Cardiac fibroblast (primary cell): ENCODE data around the gene ABCD3.

ENCODE experiments used
- DNase-seq, 2 donors: peaks; one replicate each; pipeline versions ENCODE4 v3.0.0 to v3.0.0-alpha.2; 2010; ENCODE audit warnings: low read depth in 2 of 2
- H3K4me3 ChIP-seq, 2 donors: replicated peaks in 1 of 2; 1 replicate in 1 of 2; 2 replicates in 1 of 2; pipeline ENCODE4 v1.5.1; 2011; ENCODE audit warnings: low read depth in 2 of 2, low read length in 2 of 2, mild to moderate bottlenecking in 2 of 2, moderate library complexity in 1 of 2
- TF ChIP-seq, protein P1 (sequence below): IDR thresholded peaks from one replicate; pipeline ENCODE4 v1.5.1; 2011; ENCODE audit warnings: low read depth, mild to moderate bottlenecking, low read length, inconsistent platforms

ABCD3 gene

GRCh38 chr1:94543001-94543400 is 124.8 kb downstream of the ABCD3 start:
- TF ChIP-seq, protein P1, sequence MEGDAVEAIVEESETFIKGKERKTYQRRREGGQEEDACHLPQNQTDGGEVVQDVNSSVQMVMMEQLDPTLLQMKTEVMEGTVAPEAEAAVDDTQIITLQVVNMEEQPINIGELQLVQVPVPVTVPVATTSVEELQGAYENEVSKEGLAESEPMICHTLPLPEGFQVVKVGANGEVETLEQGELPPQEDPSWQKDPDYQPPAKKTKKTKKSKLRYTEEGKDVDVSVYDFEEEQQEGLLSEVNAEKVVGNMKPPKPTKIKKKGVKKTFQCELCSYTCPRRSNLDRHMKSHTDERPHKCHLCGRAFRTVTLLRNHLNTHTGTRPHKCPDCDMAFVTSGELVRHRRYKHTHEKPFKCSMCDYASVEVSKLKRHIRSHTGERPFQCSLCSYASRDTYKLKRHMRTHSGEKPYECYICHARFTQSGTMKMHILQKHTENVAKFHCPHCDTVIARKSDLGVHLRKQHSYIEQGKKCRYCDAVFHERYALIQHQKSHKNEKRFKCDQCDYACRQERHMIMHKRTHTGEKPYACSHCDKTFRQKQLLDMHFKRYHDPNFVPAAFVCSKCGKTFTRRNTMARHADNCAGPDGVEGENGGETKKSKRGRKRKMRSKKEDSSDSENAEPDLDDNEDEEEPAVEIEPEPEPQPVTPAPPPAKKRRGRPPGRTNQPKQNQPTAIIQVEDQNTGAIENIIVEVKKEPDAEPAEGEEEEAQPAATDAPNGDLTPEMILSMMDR, result no peak
- peak overlapping the region in 1 of 2 donors; percentile 82 for H3K4me3 ChIP-seq
- DNase-seq, result peak; percentile 24 to 69

DNA sequence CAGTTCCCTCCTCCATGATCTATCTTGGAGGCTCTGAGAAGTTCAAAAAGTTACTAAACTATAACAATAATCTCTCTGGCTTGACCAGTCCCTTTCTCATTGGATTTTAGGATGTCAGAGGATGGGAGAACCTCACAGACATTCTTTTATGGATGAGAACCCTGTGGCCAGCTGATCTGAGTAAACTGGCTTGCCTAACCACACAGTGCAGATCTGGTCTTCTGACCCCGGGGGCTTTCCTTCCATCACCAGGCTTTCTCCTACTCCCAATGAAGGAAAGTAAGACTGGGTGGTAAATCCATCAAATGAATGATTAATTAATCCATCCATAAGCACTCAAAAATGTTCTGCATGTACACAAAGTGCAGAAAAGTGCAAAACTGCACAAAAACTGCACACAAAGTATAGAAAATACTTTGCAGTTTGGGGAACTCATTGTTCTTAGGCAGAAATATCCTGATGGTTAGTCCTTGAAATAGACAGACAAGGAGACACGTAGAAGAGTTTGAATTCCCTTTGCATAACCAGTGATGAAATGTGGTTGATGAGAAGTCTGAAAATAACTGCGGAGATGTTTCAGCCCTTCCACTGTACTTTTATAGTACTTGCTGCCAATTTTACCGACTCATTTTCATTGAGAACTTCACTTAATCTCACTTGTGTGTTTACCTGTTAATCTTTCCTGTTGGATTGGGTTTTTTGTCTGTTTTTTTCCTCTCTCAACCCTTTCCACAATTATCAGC is 125.9 kb downstream of the ABCD3 start:
- peak; percentile 59 to 90 for DNase-seq
- H3K4me3 ChIP-seq, result no peak overlapping the region
- TF ChIP-seq, protein P1, result no peak

DNA sequence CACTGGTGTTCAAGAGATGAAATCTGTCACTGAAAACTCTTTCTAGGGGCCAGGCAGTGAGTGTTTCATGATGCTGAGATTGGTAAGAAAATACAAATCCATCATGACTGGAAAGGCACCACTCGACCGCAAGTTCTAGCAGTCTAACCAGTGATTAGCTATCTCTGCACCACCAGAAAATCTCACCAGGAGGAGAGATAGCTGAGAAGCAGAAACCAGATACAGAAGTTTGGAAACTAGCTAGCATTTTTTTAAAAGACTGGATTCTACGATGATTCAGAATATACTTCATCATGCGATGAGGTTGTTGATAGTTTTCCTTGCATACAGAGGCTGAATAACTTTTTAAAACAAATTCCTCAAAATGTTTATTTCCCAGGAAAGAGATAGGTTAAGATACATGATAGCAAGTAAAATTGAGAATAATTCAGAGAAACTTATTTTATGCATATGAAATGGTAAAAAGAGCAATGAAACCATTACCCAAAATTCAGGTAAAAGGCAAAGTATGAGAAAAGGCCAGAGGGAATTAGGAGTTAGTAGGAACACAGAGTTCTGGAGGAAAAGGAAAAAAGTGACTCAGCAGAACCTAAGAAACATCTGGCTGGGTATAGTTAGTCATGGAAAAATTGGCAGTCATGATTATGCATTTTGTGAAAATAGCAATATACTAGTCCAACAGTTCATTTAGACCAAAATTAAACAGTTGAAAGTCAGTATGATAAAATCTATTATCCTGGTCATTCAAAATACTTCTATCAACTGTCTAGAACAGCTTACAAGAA is 126.7 kb downstream of the ABCD3 start:
- peak; percentile 77 to 93 for DNase-seq
- TF ChIP-seq, protein P1, result peak; percentile 25
- no peak overlapping the region for H3K4me3 ChIP-seq

- DNase-seq, result no peak
- no peak overlapping the region for H3K4me3 ChIP-seq
- TF ChIP-seq, protein P1, result no peak
These were observed 131.5 kb downstream of the ABCD3 start for GRCh38 chr1:94549706-94550105.

DNA sequence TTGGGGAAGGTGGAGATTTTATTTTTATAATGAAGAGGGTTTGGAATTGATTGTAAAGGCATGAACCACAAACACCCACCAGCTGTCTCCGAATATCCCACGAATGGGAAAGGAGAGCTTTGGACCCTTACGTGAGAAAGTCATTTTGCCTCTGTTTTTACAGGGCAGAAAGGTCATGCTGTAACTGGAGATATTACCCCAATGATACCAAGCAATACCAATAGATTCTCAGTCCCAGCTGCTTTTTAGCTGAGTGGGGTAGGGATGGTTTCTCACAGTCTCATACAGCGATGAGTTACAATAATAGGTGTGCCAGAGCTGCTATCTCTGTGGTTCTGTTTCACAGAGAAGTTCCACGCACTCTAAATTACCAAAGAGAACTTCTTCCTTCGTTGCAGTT is 132.2 kb downstream of the ABCD3 start:
- TF ChIP-seq, protein P1, result no peak
- H3K4me3 ChIP-seq, result no peak overlapping the region
- no peak for DNase-seq

DNA sequence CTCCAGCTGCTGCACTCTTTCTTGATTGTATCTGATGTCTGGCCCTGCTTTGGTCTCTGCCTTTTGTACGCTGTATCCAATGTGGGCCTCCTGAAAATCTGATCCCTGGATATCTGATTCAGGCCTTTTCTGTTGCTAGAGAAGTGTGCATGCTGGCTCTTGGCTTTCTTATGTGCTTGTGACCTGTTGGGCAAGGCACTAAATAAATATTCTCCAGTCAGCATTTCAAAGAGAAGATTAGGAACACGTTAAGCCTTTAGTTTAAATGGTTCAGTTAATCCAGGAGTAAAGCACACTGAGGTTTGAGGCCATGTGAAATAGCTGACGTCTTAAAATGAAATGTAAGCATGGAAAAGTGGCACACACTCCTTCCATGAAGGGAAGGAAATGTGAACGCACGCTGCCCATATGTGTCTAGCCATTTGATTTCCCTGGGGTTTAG is 132.6 kb downstream of the ABCD3 start:
- no peak overlapping the region for H3K4me3 ChIP-seq
- no peak for DNase-seq
- TF ChIP-seq, protein P1, result no peak
